ENCODE measurements around the gene MACROD2.

MACROD2 gene

GRCh38 chr20:14312001-14312400 lies 316.7 kb downstream of the MACROD2 start:
- TF ChIP-seq CTCF (IDR thresholded peaks at IDR 0.05; ENCODE audit: borderline replicate concordance, control extremely low read depth, extremely low read depth, insufficient read depth, missing control alignments): no peak
- DNase-seq (ENCODE audit: low spot score): no peak
- in situ Hi-C loops (cut with MboI; ENCODE audit: low sequenced_read_pairs, unreplicated experiment): no loop called here

- TF ChIP-seq CTCF (IDR thresholded peaks at IDR 0.05; ENCODE audit: borderline replicate concordance, control extremely low read depth, extremely low read depth, insufficient read depth, missing control alignments): no peak
- in situ Hi-C loops (cut with MboI; ENCODE audit: low sequenced_read_pairs, unreplicated experiment): no loop called here
- no peak for DNase-seq (ENCODE audit: low spot score)
Observed at GRCh38 chr20:14313341-14314020, 318.2 kb downstream of the MACROD2 start.

GRCh38 chr20:14319704-14320103 lies 324.4 kb downstream of the MACROD2 start:
- no peak for TF ChIP-seq CTCF (IDR thresholded peaks at IDR 0.05; ENCODE audit: borderline replicate concordance, control extremely low read depth, extremely low read depth, insufficient read depth, missing control alignments)
- no peak for DNase-seq (ENCODE audit: low spot score)
- in situ Hi-C loops (cut with MboI; ENCODE audit: low sequenced_read_pairs, unreplicated experiment): no loop called here

GRCh38 chr20:14331646-14332045 lies 336.3 kb downstream of the MACROD2 start:
- in situ Hi-C loops (cut with MboI; ENCODE audit: low sequenced_read_pairs, unreplicated experiment): loop anchor here (25.0 kb wide), 2 partner anchors 906 to 1331 kb away; no protein-coding TSS in a partner anchor
- no peak for DNase-seq (ENCODE audit: low spot score)
- no peak for TF ChIP-seq CTCF (IDR thresholded peaks at IDR 0.05; ENCODE audit: borderline replicate concordance, control extremely low read depth, extremely low read depth, insufficient read depth, missing control alignments)

- in situ Hi-C loops (cut with MboI; ENCODE audit: low sequenced_read_pairs, unreplicated experiment): loop anchor here (25.0 kb wide), 2 partner anchors 904 to 1329 kb away; no protein-coding TSS in a partner anchor
- DNase-seq (ENCODE audit: low spot score): no peak
- TF ChIP-seq CTCF (IDR thresholded peaks at IDR 0.05; ENCODE audit: borderline replicate concordance, control extremely low read depth, extremely low read depth, insufficient read depth, missing control alignments): no peak
Observed at GRCh38 chr20:14332866-14333265, 337.6 kb downstream of the MACROD2 start.

GRCh38 chr20:14333721-14334120 lies 338.4 kb downstream of the MACROD2 start:
- in situ Hi-C loops (cut with MboI; ENCODE audit: low sequenced_read_pairs, unreplicated experiment): loop anchor here (25.0 kb wide), 2 partner anchors 904 to 1329 kb away; no protein-coding TSS in a partner anchor
- TF ChIP-seq CTCF (IDR thresholded peaks at IDR 0.05; ENCODE audit: borderline replicate concordance, control extremely low read depth, extremely low read depth, insufficient read depth, missing control alignments): no peak
- DNase-seq (ENCODE audit: low spot score): no peak

Measured in GM13976 (cell line).